Activated naive CD4-positive, alpha-beta T cell treated with anti-CD3 and anti-CD28 coated beads, Interleukin-2, amount 50 U/mL, for 24 hours (primary cell): ENCODE results near the gene CWH43.
"Not testable (repeated sequence)": the region's sequence is repeated elsewhere in the genome, so short reads cannot be mapped to it uniquely, and the experiment has no call there.

ENCODE experiments used
- H3K27ac Mint-ChIP-seq: one replicate; pipeline ENCODE4 v1.8.0; 2021; ENCODE audit warnings: mild to moderate bottlenecking, mixed read lengths
- H3K27me3 Mint-ChIP-seq: one replicate; pipeline ENCODE4 v1.8.0; 2021; ENCODE audit warnings: mixed read lengths
- H3K36me3 Mint-ChIP-seq: one replicate; pipeline ENCODE4 v1.8.0; 2021; ENCODE audit warnings: mixed read lengths
- H3K4me1 Mint-ChIP-seq: one replicate; pipeline ENCODE4 v1.8.0; 2021; ENCODE audit warnings: mixed read lengths
- H3K4me3 Mint-ChIP-seq: one replicate; pipeline ENCODE4 v1.8.0; 2021; ENCODE audit warnings: mild to moderate bottlenecking, mixed read lengths
- H3K9me3 Mint-ChIP-seq: one replicate; pipeline ENCODE4 v1.8.0; 2021; ENCODE audit warnings: mixed read lengths

The CWH43 gene

GRCh38 chr4:49099831-49100444 lies 113.9 kb downstream of the CWH43 start:
- H3K4me1 Mint-ChIP-seq, H3K27me3 Mint-ChIP-seq, H3K4me3 Mint-ChIP-seq, H3K27ac Mint-ChIP-seq: not testable (repeated sequence)
- Mint-ChIP-seq H3K36me3 (peaks cover 50% of the 10 kb centered on the region), H3K9me3 (peaks cover 53% of the 10 kb centered on the region)

DNA sequence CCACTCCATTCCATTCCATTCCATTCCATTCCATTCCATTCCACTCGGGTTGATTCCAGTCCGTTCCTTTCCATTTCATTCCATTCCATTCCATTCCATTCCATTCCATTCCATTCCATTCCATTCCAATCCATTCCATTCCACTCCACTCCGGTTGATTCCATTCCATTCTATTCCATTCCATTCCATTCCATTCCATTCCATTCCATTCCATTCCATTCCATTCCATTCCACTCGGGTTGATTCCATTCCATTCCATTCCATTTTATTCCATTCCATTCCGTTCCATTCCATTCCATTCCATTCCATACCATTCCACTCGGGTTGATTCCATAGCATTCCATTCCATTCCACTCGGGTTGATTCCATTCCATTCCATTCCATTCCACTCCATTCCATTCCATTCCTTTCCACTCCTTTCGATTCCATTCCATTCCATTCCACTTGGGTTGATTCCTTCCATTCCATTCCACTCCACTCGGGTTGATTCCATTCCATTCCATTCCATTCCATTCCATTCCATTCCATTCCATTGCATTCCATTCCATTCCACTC lies 116.3 kb downstream of the CWH43 start:
- peaks cover 55% of the 10 kb centered on the region for H3K36me3 Mint-ChIP-seq
- H3K27ac Mint-ChIP-seq: not testable (repeated sequence)

DNA sequence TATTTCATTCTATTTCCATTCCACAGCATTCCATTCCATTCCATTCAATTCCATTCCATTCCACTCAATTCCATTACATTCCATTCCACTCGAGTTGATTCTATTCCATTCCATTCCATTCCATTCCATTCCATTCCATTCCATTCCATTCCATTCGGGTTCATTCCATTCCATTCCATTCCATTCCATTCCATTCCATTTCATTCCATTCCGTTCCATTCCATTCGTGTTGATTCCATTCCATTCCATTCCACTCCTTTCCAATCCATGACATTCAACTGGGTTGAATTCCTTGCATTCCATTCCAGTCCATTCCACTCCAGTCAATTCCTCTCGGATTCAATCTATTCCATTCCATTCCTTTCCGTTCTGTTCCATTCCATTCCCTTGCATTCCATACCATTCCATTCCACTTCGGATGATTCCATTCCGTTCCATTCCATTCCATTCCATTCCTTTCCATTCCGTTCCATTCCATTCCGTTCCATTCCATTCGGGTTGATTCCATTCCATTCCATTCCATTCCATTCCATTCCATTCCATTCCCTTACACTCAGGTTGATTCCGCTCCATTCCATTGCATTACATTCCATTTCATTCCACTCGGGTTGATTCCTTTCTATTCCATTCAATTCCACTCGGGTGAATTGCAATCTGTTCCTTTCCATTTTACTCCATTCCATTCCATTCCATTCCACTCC lies 117.5 kb downstream of the CWH43 start:
- Mint-ChIP-seq H3K36me3 (peaks cover 55% of the 10 kb centered on the region), H3K9me3 (peaks cover 52% of the 10 kb centered on the region)
- H3K27me3 Mint-ChIP-seq, H3K4me1 Mint-ChIP-seq, H3K27ac Mint-ChIP-seq, H3K4me3 Mint-ChIP-seq: not testable (repeated sequence)

More for the DNA sequence above, 116.3 kb downstream of the CWH43 start:
- peaks cover 53% of the 10 kb centered on the region for H3K9me3 Mint-ChIP-seq
- H3K4me1 Mint-ChIP-seq, H3K4me3 Mint-ChIP-seq, H3K27me3 Mint-ChIP-seq: not testable (repeated sequence)

- Mint-ChIP-seq H3K9me3 (peaks cover 48% of the 10 kb centered on the region), H3K36me3 (peaks cover 51% of the 10 kb centered on the region)
- not testable (repeated sequence) for H3K27ac Mint-ChIP-seq, H3K4me1 Mint-ChIP-seq, H3K4me3 Mint-ChIP-seq, H3K27me3 Mint-ChIP-seq
These were observed 118.3 kb downstream of the CWH43 start for GRCh38 chr4:49104231-49104930.

DNA sequence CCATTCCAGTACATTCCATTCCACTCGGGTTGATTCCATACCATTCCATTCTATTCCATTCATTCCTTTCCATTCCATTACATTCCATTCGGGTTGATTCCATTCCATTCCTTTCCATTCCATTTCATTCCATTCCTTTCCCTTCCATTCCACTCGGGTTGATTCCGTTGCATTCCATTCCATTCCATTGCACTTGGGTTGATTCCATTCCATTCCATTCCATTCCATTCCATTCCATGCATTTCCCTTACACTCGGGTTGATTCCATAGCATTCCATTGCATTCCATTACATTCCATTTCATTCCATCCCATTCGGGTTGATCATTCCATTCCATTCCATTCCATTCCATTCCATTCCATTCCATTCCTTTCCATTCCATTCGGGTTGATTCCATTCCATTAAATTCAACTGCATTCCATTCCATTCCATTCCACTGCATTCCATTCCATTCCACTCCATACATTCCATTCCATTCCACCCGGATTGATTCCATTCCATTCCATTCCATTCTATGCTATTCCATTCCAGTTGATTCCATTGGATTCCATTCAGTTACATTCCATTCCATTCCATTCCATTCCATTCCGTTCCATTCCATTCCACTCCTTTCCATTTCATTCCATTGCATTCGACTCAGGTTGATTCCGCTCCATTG lies 119.3 kb downstream of the CWH43 start:
- Mint-ChIP-seq H3K36me3 (peaks cover 50% of the 10 kb centered on the region), H3K9me3 (peaks cover 47% of the 10 kb centered on the region)
- not testable (repeated sequence) for H3K27me3 Mint-ChIP-seq, H3K4me1 Mint-ChIP-seq, H3K27ac Mint-ChIP-seq, H3K4me3 Mint-ChIP-seq

- not testable (repeated sequence) for H3K4me3 Mint-ChIP-seq, H3K4me1 Mint-ChIP-seq, H3K27me3 Mint-ChIP-seq, H3K27ac Mint-ChIP-seq
- Mint-ChIP-seq H3K36me3 (peaks cover 52% of the 10 kb centered on the region), H3K9me3 (peaks cover 53% of the 10 kb centered on the region)
These were observed 121.2 kb downstream of the CWH43 start for GRCh38 chr4:49107262-49107661.

- H3K36me3 Mint-ChIP-seq: peaks cover 45% of the 10 kb centered on the region
- not testable (repeated sequence) for H3K4me3 Mint-ChIP-seq
These were observed 122.3 kb downstream of the CWH43 start for GRCh38 chr4:49108183-49108978.

DNA sequence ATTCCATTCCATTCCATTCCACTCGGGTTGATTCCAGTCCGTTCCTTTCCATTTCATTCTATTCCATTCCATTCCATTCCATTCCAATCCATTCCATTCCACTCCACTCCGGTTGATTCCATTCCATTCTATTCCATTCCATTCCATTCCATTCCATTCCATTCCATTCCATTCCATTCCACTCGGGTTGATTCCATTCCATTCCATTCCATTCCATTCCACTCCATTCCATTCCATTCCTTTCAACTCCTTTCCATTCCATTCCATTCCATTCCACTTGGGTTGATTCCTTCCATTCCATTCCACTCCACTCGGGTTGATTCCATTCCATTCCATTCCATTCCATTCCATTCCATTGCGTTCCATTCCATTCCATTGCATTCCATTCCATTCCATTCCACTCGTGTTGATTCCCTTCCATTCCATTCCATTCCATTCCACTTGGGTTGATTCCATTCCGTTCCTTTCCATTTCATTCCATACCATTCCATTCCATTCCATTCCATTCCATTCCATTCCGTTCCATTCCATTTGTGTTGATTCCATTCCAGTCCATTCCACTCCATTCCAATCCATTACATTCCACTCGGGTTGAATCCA lies 123.6 kb downstream of the CWH43 start:
- H3K9me3 Mint-ChIP-seq: peaks cover 42% of the 10 kb centered on the region
- not testable (repeated sequence) for H3K27ac Mint-ChIP-seq

More at GRCh38 chr4:49108183-49108978, 122.3 kb downstream of the CWH43 start:
- not testable (repeated sequence) for H3K4me1 Mint-ChIP-seq, H3K27me3 Mint-ChIP-seq, H3K27ac Mint-ChIP-seq
- peaks cover 46% of the 10 kb centered on the region for H3K9me3 Mint-ChIP-seq

DNA sequence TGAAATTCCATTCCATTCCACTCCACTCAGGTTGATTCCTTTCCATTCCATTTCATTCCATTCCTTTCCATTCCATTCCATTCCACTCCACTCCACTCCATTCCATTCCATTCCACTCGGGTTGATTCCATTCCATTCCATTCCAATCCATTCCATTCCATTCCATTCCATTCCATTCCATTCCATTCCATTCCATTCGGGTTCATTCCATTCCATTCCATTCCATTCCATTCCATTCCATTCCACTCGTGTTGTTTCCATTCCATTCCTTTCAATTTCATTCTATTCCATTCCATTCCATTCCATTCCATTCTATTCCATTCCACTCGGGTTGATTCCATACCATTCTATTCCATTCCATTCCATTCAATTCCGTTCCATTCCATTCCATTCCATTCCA lies 124.5 kb downstream of the CWH43 start:
- H3K36me3 Mint-ChIP-seq: peaks cover 37% of the 10 kb centered on the region
- not testable (repeated sequence) for H3K4me3 Mint-ChIP-seq, H3K4me1 Mint-ChIP-seq, H3K27me3 Mint-ChIP-seq, H3K27ac Mint-ChIP-seq
- peaks cover 35% of the 10 kb centered on the region for H3K9me3 Mint-ChIP-seq

More for the DNA sequence above, 123.6 kb downstream of the CWH43 start:
- peaks cover 42% of the 10 kb centered on the region for H3K36me3 Mint-ChIP-seq
- not testable (repeated sequence) for H3K4me1 Mint-ChIP-seq, H3K27me3 Mint-ChIP-seq, H3K4me3 Mint-ChIP-seq
